GM12878 (cell line): ENCODE data around the gene LEMD1. TPM values are rescaled to one million over a fixed set of nuclear protein-coding genes. Genes with fewer than 3 reads are reported as not detected.

Experiments used
- ATAC-seq: fragments of 200-7000 bp; cut with Tn5 transposase; 3 replicates; pipeline ENCODE4 v1.9.1; 2020; ENCODE audit warnings: mild to moderate bottlenecking, moderate library complexity
- Bru-seq: library from RNA; stranded (reverse); fragments of 400-500 nt; gene quantifications from one replicate; lab custom pipeline; 2021; lab: Mats Ljungman, UMichigan
- BruChase-seq, 2 experiments: library from RNA; stranded (reverse); fragments of 400-500 nt; gene quantifications; one replicate each; lab custom pipeline; 2021; lab: Mats Ljungman, UMichigan
- BruUV-seq: library from RNA; stranded (reverse); fragments of 400-500 nt; replicated peaks from 2 replicates; lab custom pipeline; 2021; lab: Mats Ljungman, UMichigan
- CTCF ChIA-PET: fragments of 300-600 bp; sonication (Branson Sonifier 250); formaldehyde crosslinking; extraction: SDS; loops from one replicate; lab custom pipeline; 2021; ENCODE audit warnings: inconsistent platforms; lab: Yijun Ruan, JAX
- POLR2A ChIA-PET: fragments of 350-600 bp; formaldehyde crosslinking; extraction: SDS; loops from one replicate; lab custom pipeline; 2021; ENCODE audit warnings: inconsistent platforms; lab: Charles Lee
- RAD21 ChIA-PET: fragments of 300-600 bp; sonication (Branson Sonifier 250); formaldehyde crosslinking; loops from one replicate; lab custom pipeline; 2023; ENCODE audit warnings: antibody characterized with exemption; ENCODE audit not compliant: unreplicated experiment; lab: Charles Lee
- SMC1A ChIA-PET: fragments of 300-600 bp; sonication (Branson Sonifier 250); formaldehyde crosslinking; loops from one replicate; lab custom pipeline; 2023; ENCODE audit not compliant: unreplicated experiment, uncharacterized antibody; lab: Charles Lee
- DNase-seq: peaks from one replicate; pipeline ENCODE4 v3.0.0-alpha.2; 2011; ENCODE audit warnings: low read depth, low spot score
- FAIRE-seq: peaks from 3 replicates; lab custom pipeline; 2011; peaks lifted over from hg19 to GRCh38; lab: Jason Lieb, UNC
- H2AFZ ChIP-seq: 2 replicates; pipeline ENCODE4 v1.6.0; 2011; ENCODE audit warnings: low read depth, low read length, control low read depth; ENCODE audit not compliant: control insufficient read depth
- H3K27ac ChIP-seq: 2 replicates; pipeline ENCODE4 v1.5.1; 2011; ENCODE audit warnings: control low read depth; ENCODE audit not compliant: control insufficient read depth, insufficient read depth
- H3K27me3 ChIP-seq, 2 experiments: replicated peaks in 1 of 2; 2 replicates each; pipeline versions ENCODE4 v1.6.0 to v1.6.1; 2011; ENCODE audit warnings: low read length in 1 of 2; ENCODE audit not compliant: control insufficient read depth in 2 of 2, insufficient read depth in 2 of 2
- H3K36me3 ChIP-seq, 2 experiments: 2 replicates each; pipeline ENCODE4 v1.5.1; 2011; ENCODE audit warnings: low read length in 1 of 2; ENCODE audit not compliant: control insufficient read depth in 2 of 2, insufficient read depth in 2 of 2
- H3K4me1 ChIP-seq: 2 replicates; pipeline ENCODE4 v1.6.1; 2011; ENCODE audit warnings: mild to moderate bottlenecking, low read length, moderate library complexity, mixed read lengths; ENCODE audit not compliant: control insufficient read depth, insufficient read depth
- H3K4me2 ChIP-seq: 2 replicates; pipeline ENCODE4 v1.6.0; 2011; ENCODE audit warnings: control low read depth; ENCODE audit not compliant: control insufficient read depth, insufficient read depth
- H3K4me3 ChIP-seq: fragments of 200-600 bp; sonication (generic); 2 replicates; pipeline ENCODE4 v1.5.1; 2016
- H3K79me2 ChIP-seq: 2 replicates; pipeline ENCODE4 v1.6.0; 2011; ENCODE audit warnings: low read length; ENCODE audit not compliant: control insufficient read depth, insufficient read depth
- H3K9ac ChIP-seq: 2 replicates; pipeline ENCODE4 v1.8.0; 2011; ENCODE audit warnings: low read length, control low read depth, mixed read lengths; ENCODE audit not compliant: control insufficient read depth, insufficient read depth
- H3K9me3 ChIP-seq: replicated peaks from 3 replicates; pipeline ENCODE4 v1.5.1; 2011; ENCODE audit warnings: mild to moderate bottlenecking, low read length; ENCODE audit not compliant: control insufficient read depth, insufficient read depth
- H4K20me1 ChIP-seq: 2 replicates; pipeline ENCODE4 v1.6.0; 2011; ENCODE audit not compliant: control insufficient read depth, insufficient read depth
- ASH2L ChIP-seq: fragments of 300-600, 200-600 bp; sonication (generic); IDR thresholded peaks from 2 replicates; pipeline ENCODE4 v1.6.1; 2017; ENCODE audit warnings: low read depth, mild to moderate bottlenecking, borderline replicate concordance
- NR2C1 ChIP-seq: fragments of 450-650 bp; IDR thresholded peaks from 2 replicates; pipeline ENCODE4 v1.6.1; 2017; ENCODE audit warnings: antibody characterized with exemption, mild to moderate bottlenecking, moderate library complexity
- SREBF2 ChIP-seq: IDR thresholded peaks from 2 replicates; pipeline ENCODE4 v1.6.1; 2012; ENCODE audit warnings: mild to moderate bottlenecking, low read length
- WGBS: methylation state at CpG from one replicate; pipeline ENCODE4 v1.1.6; 2016; ENCODE audit warnings: low lambda C conversion rate; ENCODE audit not compliant: insufficient replicate concordance, insufficient coverage; ENCODE audit errors: missing lambda C conversion rate; 5-methylcytosine and 5-hydroxymethylcytosine counted together
- in situ Hi-C: fragments of 300-500 bp; cut with MboI; formaldehyde crosslinking; loops from 9 replicates; pipeline ENCODE4 v1.14.3; 2018; ENCODE audit warnings: mixed read lengths
- intact Hi-C: fragments of 100-400 bp; cut with micrococcal nuclease; formaldehyde crosslinking; loops from one replicate; pipeline ENCODE4 v1.14.2; 2022; ENCODE audit not compliant: unreplicated experiment
- long read RNA-seq, 2 experiments: library from polyadenylated mRNA; unstranded; transcript quantifications; one replicate each; pipeline ENCODE4 v2.0.0, GENCODE V29; 2019 to 2020
- polyA minus RNA-seq, 3 experiments: library from RNA; depleted of rRNA, polyadenylated mRNA; stranded (reverse); fragments of >200 nt; gene quantifications; 2 replicates each; pipeline ENCODE4 v1.2.3, GENCODE V29; 2011
- polyA plus RNA-seq, 11 experiments: library from polyadenylated mRNA; depleted of rRNA in 4 of 11; unstranded in 6 of 11; stranded (reverse) in 5 of 11; fragments of >200 nt; fragmentation: Nextera tagmentation in 4 of 11; fragmentation: Illumina TruSeq in 1 of 11; extraction: Ambion mirVana in 4 of 11; extraction: Trizol in 1 of 11; gene quantifications; 1 replicate in 1 of 11; 2 replicates in 10 of 11; pipeline versions ENCODE4 v1.2.1 to v1.2.3, GENCODE V29; 2011 to 2016; ENCODE audit warnings: inconsistent platforms in 2 of 11, missing spikeins in 2 of 11, low read depth in 1 of 11
- total RNA-seq, 4 experiments: library from RNA; depleted of rRNA in 3 of 4; stranded (reverse); fragments of >200 nt in 3 of 4; fragmentation: Illumina TruSeq in 1 of 4; extraction: Trizol in 1 of 4; gene quantifications; 2 replicates each; pipeline versions ENCODE4 v1.2.1 to v1.2.3, GENCODE V29; 2013 to 2021
- TF ChIP-seq, protein P1 (sequence below): fragments of 450-650 bp; IDR thresholded peaks from 2 replicates; pipeline ENCODE4 v1.6.1; 2016; ENCODE audit warnings: mild to moderate bottlenecking, moderate library complexity, borderline replicate concordance

LEMD1 gene, protein sequence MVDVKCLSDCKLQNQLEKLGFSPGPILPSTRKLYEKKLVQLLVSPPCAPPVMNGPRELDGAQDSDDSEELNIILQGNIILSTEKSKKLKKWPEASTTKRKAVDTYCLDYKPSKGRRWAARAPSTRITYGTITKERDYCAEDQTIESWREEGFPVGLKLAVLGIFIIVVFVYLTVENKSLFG
- 1.7 and 2.9 TPM in 2 replicates for total RNA-seq (2013; cell fraction: nucleolus; rRNA removed)
- total RNA-seq (2014; rRNA removed) (not detected in 2 replicates), total RNA-seq (2014; rRNA removed; fragmentation: Illumina TruSeq; extraction: Trizol) (not detected in 2 replicates), total RNA-seq (2021) (0.37 TPM in 1 of 2 replicates, not detected in the other), polyA plus RNA-seq (2011; rRNA removed) (1.2 and 1.4 TPM in 2 replicates), polyA plus RNA-seq (2014; fragmentation: Illumina TruSeq; extraction: Trizol) (not detected in 2 replicates), polyA plus RNA-seq (2014; fragmentation: Nextera tagmentation; extraction: Ambion mirVana) (under 1 TPM; 0.19 to 0.26 TPM), polyA plus RNA-seq (2014; rRNA removed) (0.74 TPM in 1 of 2 replicates, not detected in the other), polyA plus RNA-seq (2016; fragmentation: Nextera tagmentation; extraction: Ambion mirVana) (not detected), polyA minus RNA-seq (2011; rRNA and poly(A)+ RNA removed) (4.2 and 6.2 TPM in 2 replicates), Bru-seq, nascent RNA (percentile 31 among the genes with signal in this experiment), BruChase-seq, experiment 1, labeled RNA remaining after a 6-hour chase (percentile 13 among the genes with signal in this experiment), BruChase-seq, experiment 2, labeled RNA remaining after a 2-hour chase (percentile 17 among the genes with signal in this experiment)
- polyA plus RNA-seq (2011; ENCODE audit: low read depth) = not detected
- 0.84 and 1.7 TPM in 2 replicates for polyA plus RNA-seq (2011; cell fraction: cytosol; rRNA removed)
- polyA plus RNA-seq (2011; cell fraction: nucleus; rRNA removed) = 5.1 and 7.2 TPM in 2 replicates
- polyA plus RNA-seq (2012) = not detected in 2 replicates
- not detected in 2 replicates for polyA minus RNA-seq (2011; cell fraction: cytosol; rRNA and poly(A)+ RNA removed)
- polyA minus RNA-seq (2011; cell fraction: nucleus; rRNA and poly(A)+ RNA removed) = 6.9 and 11.7 TPM in 2 replicates
- long read RNA-seq, experiment 1 = 0 reads
- long read RNA-seq, experiment 2 = 0 reads

DNA sequence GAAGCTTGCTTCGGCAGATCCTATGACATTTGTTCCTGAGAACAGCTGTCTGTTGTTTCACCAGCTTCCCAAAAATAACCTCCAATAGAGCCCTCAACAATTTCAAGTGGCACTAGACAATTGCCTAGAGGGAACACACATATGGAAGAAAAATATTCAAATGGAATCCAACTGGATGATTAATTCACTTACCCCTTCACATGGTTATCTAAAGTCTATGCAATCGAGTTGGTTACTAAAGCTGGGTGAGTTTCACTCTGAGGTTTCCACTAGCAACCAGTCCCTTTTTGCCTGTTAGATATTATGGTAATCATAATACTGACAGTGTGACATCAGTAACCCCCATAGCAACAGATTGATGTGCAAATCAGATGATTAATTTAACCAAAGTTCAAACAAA, at the start of gene LEMD1:
Gene LEMD1, minus strand, starts transcription at position 259 of the 400 bp plus-strand sequence. CDS start 1,520 bp downstream, outside the sequence.
- SMC1A ChIA-PET = interaction anchor here (0.8 to 1.2 kb wide), 4 partner anchors 57 to 102 kb away, joined by 3 to 4 read pairs (median 4); no protein-coding TSS in a partner anchor
- Histone ChIP-seq H3K27me3 (peaks cover 6% of the 10 kb centered on the region in 2 experiments), H3K9me3 (no peaks in the 10 kb centered on the region), H3K9ac (no peak within 1 kb of the TSS), H2AFZ (no peak within 1 kb of the TSS), H3K27ac (no peak within 1 kb of the TSS), H3K4me1 (no peaks in the 10 kb centered on the region), H3K4me2 (no peak within 1 kb of the TSS), H3K4me3 (no peak within 1 kb of the TSS), H4K20me1 (no peaks in the 10 kb centered on the region), H3K79me2 (no peaks in the 10 kb centered on the region), H3K36me3 (no peaks in the 10 kb centered on the region)
- CTCF ChIA-PET = interaction anchor here (0.6 to 7.7 kb wide), 7 partner anchors 9 to 103 kb away, joined by 3 to 99 read pairs (median 5); no protein-coding TSS in a partner anchor
- intact Hi-C loops = no loop called here
- in situ Hi-C loops = no loop called here
- FAIRE-seq (no peak), DNase-seq (no peak), ATAC-seq (no peak)
- TF ChIP-seq, protein P1, sequence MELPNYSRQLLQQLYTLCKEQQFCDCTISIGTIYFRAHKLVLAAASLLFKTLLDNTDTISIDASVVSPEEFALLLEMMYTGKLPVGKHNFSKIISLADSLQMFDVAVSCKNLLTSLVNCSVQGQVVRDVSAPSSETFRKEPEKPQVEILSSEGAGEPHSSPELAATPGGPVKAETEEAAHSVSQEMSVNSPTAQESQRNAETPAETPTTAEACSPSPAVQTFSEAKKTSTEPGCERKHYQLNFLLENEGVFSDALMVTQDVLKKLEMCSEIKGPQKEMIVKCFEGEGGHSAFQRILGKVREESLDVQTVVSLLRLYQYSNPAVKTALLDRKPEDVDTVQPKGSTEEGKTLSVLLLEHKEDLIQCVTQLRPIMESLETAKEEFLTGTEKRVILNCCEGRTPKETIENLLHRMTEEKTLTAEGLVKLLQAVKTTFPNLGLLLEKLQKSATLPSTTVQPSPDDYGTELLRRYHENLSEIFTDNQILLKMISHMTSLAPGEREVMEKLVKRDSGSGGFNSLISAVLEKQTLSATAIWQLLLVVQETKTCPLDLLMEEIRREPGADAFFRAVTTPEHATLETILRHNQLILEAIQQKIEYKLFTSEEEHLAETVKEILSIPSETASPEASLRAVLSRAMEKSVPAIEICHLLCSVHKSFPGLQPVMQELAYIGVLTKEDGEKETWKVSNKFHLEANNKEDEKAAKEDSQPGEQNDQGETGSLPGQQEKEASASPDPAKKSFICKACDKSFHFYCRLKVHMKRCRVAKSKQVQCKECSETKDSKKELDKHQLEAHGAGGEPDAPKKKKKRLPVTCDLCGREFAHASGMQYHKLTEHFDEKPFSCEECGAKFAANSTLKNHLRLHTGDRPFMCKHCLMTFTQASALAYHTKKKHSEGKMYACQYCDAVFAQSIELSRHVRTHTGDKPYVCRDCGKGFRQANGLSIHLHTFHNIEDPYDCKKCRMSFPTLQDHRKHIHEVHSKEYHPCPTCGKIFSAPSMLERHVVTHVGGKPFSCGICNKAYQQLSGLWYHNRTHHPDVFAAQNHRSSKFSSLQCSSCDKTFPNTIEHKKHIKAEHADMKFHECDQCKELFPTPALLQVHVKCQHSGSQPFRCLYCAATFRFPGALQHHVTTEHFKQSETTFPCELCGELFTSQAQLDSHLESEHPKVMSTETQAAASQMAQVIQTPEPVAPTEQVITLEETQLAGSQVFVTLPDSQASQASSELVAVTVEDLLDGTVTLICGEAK = no peak
- TF ChIP-seq SREBF2 (no peak), NR2C1 (no peak), ASH2L (no peak)
- WGBS = 2% methylated on average over 2 of the region's 2 CpGs
- RAD21 ChIA-PET = interaction anchor here (2.1 kb wide), 1 partner anchor 64 kb away, joined by 12 read pairs; no protein-coding TSS in a partner anchor
- no TSS peak for BruUV-seq
- POLR2A ChIA-PET = no interaction called here
